KMS-11 (cell line): ENCODE data around the gene PLCD1.

Source experiments
- H2AFZ ChIP-seq: fragments of 200-600 bp; sonication (generic); 2 replicates; pipeline ENCODE4 v1.6.1; 2016; ENCODE audit warnings: antibody characterized with exemption, mixed run types, low read depth
- H3K27ac ChIP-seq: fragments of 200-600 bp; sonication (generic); 2 replicates; pipeline ENCODE4 v1.6.1; 2016; ENCODE audit warnings: mild to moderate bottlenecking, mixed run types
- H3K27me3 ChIP-seq: fragments of 200-600 bp; sonication (generic); 2 replicates; pipeline ENCODE4 v1.6.1; 2017; ENCODE audit warnings: mild to moderate bottlenecking, low read depth, mixed run types, moderate library complexity; ENCODE audit not compliant: insufficient read depth
- H3K36me3 ChIP-seq: fragments of 200-600 bp; sonication (generic); 2 replicates; pipeline ENCODE4 v1.6.1; 2017; ENCODE audit warnings: mild to moderate bottlenecking, mixed run types; ENCODE audit not compliant: insufficient read depth
- H3K4me1 ChIP-seq: fragments of 200-600 bp; sonication (generic); 2 replicates; pipeline ENCODE4 v1.6.1; 2016; ENCODE audit warnings: mild to moderate bottlenecking, low read depth, mixed run types; ENCODE audit not compliant: poor library complexity, severe bottlenecking
- H3K4me2 ChIP-seq: fragments of 200-600 bp; sonication (generic); 2 replicates; pipeline ENCODE4 v1.7.0; 2016; ENCODE audit warnings: mild to moderate bottlenecking, mixed run types
- H3K4me3 ChIP-seq: fragments of 200-600 bp; sonication (generic); IDR thresholded peaks from 2 replicates; pipeline ENCODE4 v1.6.1; 2017; ENCODE audit warnings: low read depth, low read length, mixed read lengths; ENCODE audit not compliant: insufficient read depth
- H3K79me2 ChIP-seq: fragments of 200-600 bp; sonication (generic); 2 replicates; pipeline ENCODE4 v1.6.1; 2016; ENCODE audit warnings: low read depth, mixed run types; ENCODE audit not compliant: insufficient read depth
- H3K9ac ChIP-seq: fragments of 200-600 bp; sonication (generic); 2 replicates; pipeline ENCODE4 v1.6.1; 2016; ENCODE audit warnings: mild to moderate bottlenecking, mixed run types
- H4K20me1 ChIP-seq: fragments of 200-600 bp; sonication (generic); 2 replicates; pipeline ENCODE4 v1.6.1; 2016; ENCODE audit warnings: mild to moderate bottlenecking, mixed run types; ENCODE audit not compliant: insufficient read depth
- CTCF ChIP-seq: fragments of 200-600 bp; sonication (generic); conservative IDR thresholded peaks from 2 replicates; pipeline ENCODE4 v1.6.1; 2017; ENCODE audit warnings: low read depth, mild to moderate bottlenecking, antibody characterized with exemption, low read length, moderate library complexity, mixed read lengths

PLCD1 gene

GRCh38 chr3:38005076-38006020 lies 24.1 kb downstream of the PLCD1 start:
- Histone ChIP-seq H3K27ac (no peak overlapping the region), H3K4me2 (no peak overlapping the region), H4K20me1 (no peaks in the 10 kb centered on the region), H3K36me3 (no peaks in the 10 kb centered on the region), H3K4me3 (no peak overlapping the region), H3K79me2 (no peaks in the 10 kb centered on the region), H2AFZ (no peak overlapping the region), H3K27me3 (no peaks in the 10 kb centered on the region), H3K4me1 (no peaks in the 10 kb centered on the region), H3K9ac (no peak overlapping the region)
- TF ChIP-seq CTCF: no peak

DNA sequence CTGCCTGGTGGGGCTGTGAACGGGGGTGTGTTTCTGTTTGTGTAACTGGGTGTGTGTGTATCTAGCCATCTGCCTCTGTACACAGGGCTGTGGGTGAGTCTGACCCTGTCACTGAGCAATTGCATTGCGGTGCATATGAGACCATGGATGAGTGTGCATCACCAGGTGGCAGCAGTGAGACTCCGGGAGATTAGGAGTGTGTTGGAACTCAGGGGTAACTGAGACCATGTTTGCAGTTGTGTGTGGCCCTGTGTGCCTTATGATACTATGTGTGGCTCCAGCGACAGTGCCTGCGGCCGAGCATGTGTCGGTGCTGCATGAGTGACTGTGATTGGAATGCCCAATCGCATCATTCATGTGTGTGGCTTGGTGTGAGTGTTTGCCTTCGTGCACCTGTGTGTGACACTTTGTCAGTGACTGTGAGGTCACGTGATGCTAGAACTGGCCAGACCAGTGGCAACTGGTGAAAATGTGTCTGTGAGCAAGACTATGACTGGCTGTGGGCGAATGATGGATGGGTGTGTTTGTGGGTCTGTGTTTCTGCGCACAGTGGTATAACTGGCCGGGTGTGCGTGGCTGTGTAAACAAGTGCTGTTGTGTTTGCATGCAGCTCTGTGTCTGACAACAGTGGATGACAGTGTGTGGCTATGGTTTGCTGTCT lies 24.9 kb downstream of the PLCD1 start:
- Histone ChIP-seq H3K36me3 (no peaks in the 10 kb centered on the region), H3K9ac (no peak overlapping the region), H3K4me1 (no peaks in the 10 kb centered on the region), H2AFZ (no peak overlapping the region), H3K27me3 (no peaks in the 10 kb centered on the region), H3K4me3 (no peak overlapping the region), H3K4me2 (no peak overlapping the region), H3K27ac (no peak overlapping the region), H4K20me1 (no peaks in the 10 kb centered on the region), H3K79me2 (no peaks in the 10 kb centered on the region)
- TF ChIP-seq CTCF: peak; percentile 60

DNA sequence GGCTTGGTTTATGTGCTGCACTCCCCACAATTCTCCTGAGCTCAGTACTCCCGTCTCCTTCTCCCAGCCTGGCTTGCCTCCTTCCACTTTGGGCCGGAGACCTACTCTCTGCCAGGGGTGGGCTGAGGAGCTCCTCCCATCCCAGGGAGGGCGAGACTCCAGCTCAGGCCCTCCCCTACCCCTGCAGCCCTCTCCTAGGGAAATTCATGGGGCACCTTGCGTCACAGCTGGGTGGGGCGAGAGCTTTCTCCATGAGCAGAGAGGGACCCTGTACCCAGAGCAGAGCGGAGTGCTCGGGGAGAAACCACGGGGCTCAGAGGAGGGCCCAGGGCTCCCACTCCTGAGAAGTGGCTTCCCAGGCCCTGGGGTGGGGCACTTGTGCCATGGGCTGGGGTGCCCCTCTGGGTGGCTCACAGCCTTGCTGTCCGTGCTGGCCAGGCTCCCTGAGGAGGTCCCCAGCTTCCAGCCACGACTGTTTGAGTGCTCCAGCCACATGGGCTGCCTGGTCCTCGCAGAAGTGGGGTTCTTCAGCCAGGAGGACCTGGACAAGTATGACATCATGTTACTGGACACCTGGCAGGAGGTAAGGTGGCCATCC lies 25.5 kb downstream of the PLCD1 start:
- no peaks in the 10 kb centered on the region for H3K4me1 ChIP-seq
- H3K9ac ChIP-seq: no peak overlapping the region
- H4K20me1 ChIP-seq: no peaks in the 10 kb centered on the region
- H3K36me3 ChIP-seq: no peaks in the 10 kb centered on the region
- no peak overlapping the region for H3K27ac ChIP-seq
- H3K4me2 ChIP-seq: no peak overlapping the region
- H3K4me3 ChIP-seq: no peak overlapping the region
- H3K79me2 ChIP-seq: no peaks in the 10 kb centered on the region
- H2AFZ ChIP-seq: no peak overlapping the region
- TF ChIP-seq CTCF: no peak
- H3K27me3 ChIP-seq: no peaks in the 10 kb centered on the region

DNA sequence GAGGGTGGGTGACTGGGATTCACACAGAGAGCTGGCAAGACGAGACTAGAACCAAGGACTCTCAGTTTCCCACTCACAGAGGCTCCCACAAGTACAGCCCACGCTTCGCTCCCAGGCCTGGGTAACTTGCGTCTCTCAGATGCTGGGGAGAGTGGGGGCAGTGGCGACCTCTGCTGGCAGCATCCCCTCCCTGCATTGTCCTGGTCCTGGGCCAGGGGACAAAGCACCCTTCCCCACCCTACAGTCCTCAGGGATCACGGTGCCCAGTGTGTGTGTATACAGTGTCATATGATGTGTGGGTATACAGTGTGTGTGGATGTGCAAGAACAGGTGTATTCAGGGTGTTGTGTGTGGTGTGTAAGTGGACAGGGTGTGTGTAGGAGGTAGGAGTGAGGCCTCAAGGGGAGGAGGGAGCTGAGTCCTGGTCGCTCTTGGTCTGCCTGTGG lies 26.0 kb downstream of the PLCD1 start:
- Histone ChIP-seq H3K79me2 (no peaks in the 10 kb centered on the region), H2AFZ (no peak overlapping the region), H3K4me3 (no peak overlapping the region), H3K4me2 (no peak overlapping the region), H4K20me1 (no peaks in the 10 kb centered on the region), H3K4me1 (peaks cover 2% of the 10 kb centered on the region), H3K27ac (no peak overlapping the region), H3K9ac (no peak overlapping the region), H3K36me3 (no peaks in the 10 kb centered on the region), H3K27me3 (no peaks in the 10 kb centered on the region)
- peak; percentile 74 for TF ChIP-seq CTCF
